ENCODE measurements around the gene FHAD1. TPM values are rescaled to one million over a fixed set of nuclear protein-coding genes. Genes with fewer than 3 reads are reported as not detected.

Gene FHAD1
- total RNA-seq, 2 experiments from 2014 or later: not detected

DNA sequence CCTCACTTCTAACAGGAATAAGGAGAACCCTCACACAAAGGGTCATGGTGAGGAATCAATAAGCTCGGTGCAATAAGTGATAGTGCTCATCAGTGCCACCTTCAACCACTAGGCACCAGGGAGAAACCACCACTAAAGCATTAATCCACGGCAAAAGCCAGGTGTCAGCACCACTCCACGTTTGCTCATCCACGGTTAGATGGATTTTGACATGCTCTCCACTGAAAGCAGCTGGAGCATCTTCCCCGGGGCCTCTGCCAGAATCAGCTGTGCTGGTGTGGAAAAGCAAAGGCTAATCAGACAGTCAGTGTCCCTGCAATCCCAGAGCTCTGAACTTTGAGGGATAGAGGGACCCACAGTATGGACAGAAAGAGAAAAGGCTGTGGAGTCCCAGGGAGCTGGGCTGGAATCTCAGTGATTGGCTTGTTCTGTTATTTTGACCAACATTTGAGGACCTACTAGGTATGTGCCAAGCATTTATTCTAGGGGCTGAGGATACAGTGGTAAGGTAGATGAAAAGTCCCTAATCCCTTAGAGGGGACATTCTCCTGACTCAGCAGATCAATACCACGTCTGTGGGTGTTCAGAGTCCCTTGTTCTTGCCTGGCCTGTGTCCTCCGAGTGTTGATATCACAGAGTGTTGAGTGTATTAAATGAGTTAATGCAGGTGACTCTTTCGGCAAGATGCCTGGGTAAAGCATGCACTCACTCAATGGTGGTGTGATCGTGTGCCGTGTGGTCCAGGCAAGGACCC is 41.3 kb downstream of the FHAD1 start:
- Mint-ChIP-seq H3K9me3 (peaks cover 2% of the 10 kb centered on the region), H3K27ac (no peak overlapping the region), H3K36me3 (ENCODE audit: low read depth) (no peaks in the 10 kb centered on the region), H3K4me3 (no peak overlapping the region), H3K4me1 (ENCODE audit: low read depth) (no peaks in the 10 kb centered on the region), H3K27me3 (peaks cover 7% of the 10 kb centered on the region)
- ChIA-PET CTCF (no interaction called here), POLR2A (no interaction called here)
- intact Hi-C loops (cut with DNase I, micrococcal nuclease): no loop called here
- H3K4me1 ChIP-seq (ENCODE audit: insufficient read depth, low read length): no peaks in the 10 kb centered on the region
- no peaks in the 10 kb centered on the region for H3K9me3 ChIP-seq (ENCODE audit: control insufficient read depth in 1 of 2, insufficient read depth in 1 of 2, low read length in 2 of 2)
- H3K27ac ChIP-seq (ENCODE audit: low read depth in 1 of 2, low read length in 2 of 2): no peak overlapping the region
- no peaks in the 10 kb centered on the region for H3K27me3 ChIP-seq (ENCODE audit: control insufficient read depth in 1 of 2, insufficient read depth in 2 of 2, low read length in 2 of 2)
- ATAC-seq (ENCODE audit: poor library complexity): no peak
- DNase-seq: no peak
- H3K36me3 ChIP-seq (ENCODE audit: insufficient read depth, low read length): no peaks in the 10 kb centered on the region
- TF ChIP-seq, protein P1, sequence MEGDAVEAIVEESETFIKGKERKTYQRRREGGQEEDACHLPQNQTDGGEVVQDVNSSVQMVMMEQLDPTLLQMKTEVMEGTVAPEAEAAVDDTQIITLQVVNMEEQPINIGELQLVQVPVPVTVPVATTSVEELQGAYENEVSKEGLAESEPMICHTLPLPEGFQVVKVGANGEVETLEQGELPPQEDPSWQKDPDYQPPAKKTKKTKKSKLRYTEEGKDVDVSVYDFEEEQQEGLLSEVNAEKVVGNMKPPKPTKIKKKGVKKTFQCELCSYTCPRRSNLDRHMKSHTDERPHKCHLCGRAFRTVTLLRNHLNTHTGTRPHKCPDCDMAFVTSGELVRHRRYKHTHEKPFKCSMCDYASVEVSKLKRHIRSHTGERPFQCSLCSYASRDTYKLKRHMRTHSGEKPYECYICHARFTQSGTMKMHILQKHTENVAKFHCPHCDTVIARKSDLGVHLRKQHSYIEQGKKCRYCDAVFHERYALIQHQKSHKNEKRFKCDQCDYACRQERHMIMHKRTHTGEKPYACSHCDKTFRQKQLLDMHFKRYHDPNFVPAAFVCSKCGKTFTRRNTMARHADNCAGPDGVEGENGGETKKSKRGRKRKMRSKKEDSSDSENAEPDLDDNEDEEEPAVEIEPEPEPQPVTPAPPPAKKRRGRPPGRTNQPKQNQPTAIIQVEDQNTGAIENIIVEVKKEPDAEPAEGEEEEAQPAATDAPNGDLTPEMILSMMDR (IDR thresholded peaks at IDR 0.05): no peak
- no peak overlapping the region for H3K4me3 ChIP-seq (ENCODE audit: low read length)

DNA sequence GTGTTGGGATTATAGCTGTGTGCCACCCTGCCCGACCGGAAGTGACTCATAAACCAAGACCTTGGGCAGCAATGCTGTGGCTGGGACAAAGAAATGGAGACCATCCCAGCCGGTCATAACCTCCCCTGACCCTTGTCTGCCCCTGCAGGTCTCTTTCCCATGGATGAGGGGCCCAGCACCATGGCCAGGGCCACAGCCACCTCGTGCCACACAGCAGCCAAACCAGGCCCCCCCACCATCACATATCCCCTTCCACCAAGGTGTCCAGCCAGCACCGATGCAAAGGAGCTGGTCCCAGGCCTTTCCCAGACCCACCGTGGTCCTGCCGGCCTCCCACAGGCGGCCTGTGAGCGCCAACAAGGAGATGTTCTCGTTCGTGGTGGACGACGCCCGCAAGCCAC is 42.2 kb downstream of the FHAD1 start:
- TF ChIP-seq, protein P1 (IDR thresholded peaks at IDR 0.05): no peak
- Mint-ChIP-seq H3K9me3 (peaks cover 2% of the 10 kb centered on the region), H3K27ac (no peak overlapping the region), H3K4me1 (ENCODE audit: low read depth) (no peaks in the 10 kb centered on the region), H3K27me3 (peaks cover 7% of the 10 kb centered on the region), H3K4me3 (no peak overlapping the region), H3K36me3 (ENCODE audit: low read depth) (no peaks in the 10 kb centered on the region)
- Histone ChIP-seq H3K36me3 (ENCODE audit: insufficient read depth, low read length) (no peaks in the 10 kb centered on the region), H3K4me3 (ENCODE audit: low read length) (no peak overlapping the region), H3K4me1 (ENCODE audit: insufficient read depth, low read length) (no peaks in the 10 kb centered on the region), H3K27ac (ENCODE audit: low read depth in 1 of 2, low read length in 2 of 2) (no peak overlapping the region), H3K27me3 (ENCODE audit: control insufficient read depth in 1 of 2, insufficient read depth in 2 of 2, low read length in 2 of 2) (no peaks in the 10 kb centered on the region), H3K9me3 (ENCODE audit: control insufficient read depth in 1 of 2, insufficient read depth in 1 of 2, low read length in 2 of 2) (no peaks in the 10 kb centered on the region)
- DNase-seq (no peak), ATAC-seq (ENCODE audit: poor library complexity) (no peak)
- CTCF ChIA-PET: no interaction called here
- POLR2A ChIA-PET: no interaction called here
- intact Hi-C loops (cut with DNase I, micrococcal nuclease): no loop called here

GRCh38 chr1:15290382-15290781 is 43.4 kb downstream of the FHAD1 start:
- TF ChIP-seq, protein P1 (IDR thresholded peaks at IDR 0.05): no peak
- no peaks in the 10 kb centered on the region for H3K36me3 ChIP-seq (ENCODE audit: insufficient read depth, low read length)
- H3K4me1 ChIP-seq (ENCODE audit: insufficient read depth, low read length): no peaks in the 10 kb centered on the region
- intact Hi-C loops (cut with DNase I, micrococcal nuclease): no loop called here
- Mint-ChIP-seq H3K9me3 (peaks cover 2% of the 10 kb centered on the region), H3K27ac (no peak overlapping the region), H3K4me1 (ENCODE audit: low read depth) (no peaks in the 10 kb centered on the region), H3K27me3 (peaks cover 7% of the 10 kb centered on the region), H3K36me3 (ENCODE audit: low read depth) (no peaks in the 10 kb centered on the region), H3K4me3 (no peak overlapping the region)
- ATAC-seq (ENCODE audit: poor library complexity): no peak
- H3K27ac ChIP-seq (ENCODE audit: low read depth in 1 of 2, low read length in 2 of 2): no peak overlapping the region
- H3K9me3 ChIP-seq (ENCODE audit: control insufficient read depth in 1 of 2, insufficient read depth in 1 of 2, low read length in 2 of 2): no peaks in the 10 kb centered on the region
- ChIA-PET CTCF (no interaction called here), POLR2A (no interaction called here)
- H3K27me3 ChIP-seq (ENCODE audit: control insufficient read depth in 1 of 2, insufficient read depth in 2 of 2, low read length in 2 of 2): no peaks in the 10 kb centered on the region
- H3K4me3 ChIP-seq (ENCODE audit: low read length): no peak overlapping the region
- no peak for DNase-seq

All from CD4-positive, alpha-beta T cell (primary cell).